GM13977 (cell line): ENCODE results near the gene CHPT1.
"Not testable (repeated sequence)": the region's sequence is repeated elsewhere in the genome, so short reads cannot be mapped to it uniquely, and the experiment has no call there.

Experiments used
- DNase-seq: peaks from one replicate; pipeline ENCODE4 v3.0.0; 2012; ENCODE audit warnings: low spot score
- CTCF ChIP-seq: IDR thresholded peaks from 2 replicates; pipeline ENCODE4 v1.5.1; 2012; ENCODE audit warnings: mild to moderate bottlenecking, control low read depth; ENCODE audit not compliant: insufficient read depth; ENCODE audit errors: extremely low read depth, missing control alignments
- in situ Hi-C: fragments of 300-500 bp; cut with MboI; formaldehyde crosslinking; loops from one replicate; pipeline ENCODE4 v1.12.0; 2022; ENCODE audit warnings: low sequenced_read_pairs, low pct_unique_long_range_greater_than_20kb, mixed read lengths, inconsistent platforms; ENCODE audit not compliant: unreplicated experiment

CHPT1 gene

GRCh38 chr12:101733166-101733565, 35.7 kb downstream of the CHPT1 start:
- TF ChIP-seq CTCF: no peak
- no peak for DNase-seq
- in situ Hi-C loops: no loop called here

- DNase-seq, in situ Hi-C loops: not testable (repeated sequence)
Observed at GRCh38 chr12:101734482-101734881, 37.0 kb downstream of the CHPT1 start.

- DNase-seq: peak; percentile 10
- TF ChIP-seq CTCF: no peak
- in situ Hi-C loops: no loop called here
Observed at GRCh38 chr12:101737476-101737875, 40.0 kb downstream of the CHPT1 start.

GRCh38 chr12:101738920-101739665, 41.7 kb downstream of the CHPT1 start, which contains the start of gene SYCP3:
Gene SYCP3, minus strand, starts transcription at chr12:101739462. Its CDS starts 1,527 bp downstream, at chr12:101737935.
- peak; percentile 13 for DNase-seq
- no peak for TF ChIP-seq CTCF
- in situ Hi-C loops: no loop called here

GRCh38 chr12:101740566-101740965, 43.1 kb downstream of the CHPT1 start:
- in situ Hi-C loops: no loop called here
- no peak for DNase-seq
- no peak for TF ChIP-seq CTCF

GRCh38 chr12:101740980-101741379, 43.5 kb downstream of the CHPT1 start:
- TF ChIP-seq CTCF: no peak
- in situ Hi-C loops: no loop called here
- DNase-seq: no peak

- no peak for TF ChIP-seq CTCF
- in situ Hi-C loops: no loop called here
- no peak for DNase-seq
Observed at GRCh38 chr12:101743242-101743641, 45.8 kb downstream of the CHPT1 start.
